HG03025 (cell line): ENCODE data around the gene SFTA2.
A peak's percentile ranks its signal among the peaks of the same experiment; 100 is the strongest.
"Not testable (repeated sequence)": the region's sequence is repeated elsewhere in the genome, so short reads cannot be mapped to it uniquely, and the experiment has no call there.

Source experiments
- ATAC-seq: cut with Tn5 transposase; IDR thresholded peaks from one replicate; pipeline ENCODE4 v1.9.1; 2021; ENCODE audit warnings: mild to moderate bottlenecking, moderate library complexity; ENCODE audit not compliant: unreplicated experiment, low FRiP score

The SFTA2 gene

DNA sequence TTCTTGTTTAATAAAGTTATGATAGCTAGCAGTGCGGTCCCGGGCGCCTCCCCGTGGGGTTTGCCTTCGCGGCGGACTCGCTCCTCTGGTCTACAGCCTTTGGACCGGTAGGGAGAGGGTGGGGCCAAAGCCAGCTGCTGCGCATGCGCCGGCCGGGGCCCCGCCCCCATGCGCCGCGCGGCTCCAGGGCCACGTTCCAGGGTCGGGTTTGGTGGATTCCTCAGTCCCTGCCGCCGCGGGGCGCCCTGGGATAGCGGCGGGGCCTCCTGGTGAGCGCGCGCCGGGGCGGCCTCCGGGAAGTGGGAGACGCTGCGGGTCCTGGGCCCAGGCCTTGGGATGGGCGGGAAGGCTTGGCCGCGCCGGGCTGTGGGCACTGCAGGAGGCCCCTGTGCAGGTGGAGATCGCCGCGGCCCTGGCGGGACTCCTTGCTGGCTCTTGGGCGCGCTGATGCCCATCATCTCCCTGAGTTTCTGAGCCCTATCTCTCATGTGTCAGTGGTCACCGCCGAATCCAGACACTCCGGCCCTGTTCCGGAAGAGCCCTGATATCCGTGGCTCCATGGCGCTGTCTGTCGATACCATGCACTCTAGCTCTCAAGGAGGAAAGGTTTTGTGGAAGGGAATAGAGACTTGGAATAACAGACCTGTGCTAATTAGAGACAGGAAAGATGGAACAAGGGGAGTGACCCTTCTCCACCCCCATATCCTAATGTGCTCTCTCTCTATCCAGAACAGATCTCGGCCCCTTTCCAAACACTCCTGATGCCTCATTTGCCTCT is 17.7 kb downstream of the SFTA2 start, which contains the start of gene VARS2:
VARS2 (plus strand) TSS at position 163 of the 778 bp plus-strand sequence; CDS start at position 762, 599 bp downstream.
- ATAC-seq, result peak; percentile 75

DNA sequence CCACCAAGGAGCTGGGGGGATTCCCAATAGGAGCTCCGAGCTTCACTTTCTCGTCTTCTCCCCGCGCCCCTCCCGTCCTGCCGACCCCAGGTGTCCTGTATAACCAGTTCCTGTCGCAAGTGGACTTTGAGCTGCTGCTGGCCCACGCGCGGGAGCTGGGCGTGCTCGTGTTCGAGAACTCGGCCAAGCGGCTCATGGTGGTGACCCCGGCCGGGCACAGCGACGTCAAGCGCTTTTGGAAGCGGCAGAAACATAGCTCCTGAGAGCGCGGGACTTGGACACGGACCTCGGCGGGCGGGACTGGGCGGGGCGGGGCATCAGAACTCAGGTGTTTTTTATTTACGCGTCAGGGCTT is 18.3 kb downstream of the SFTA2 start:
- no peak for ATAC-seq

DNA sequence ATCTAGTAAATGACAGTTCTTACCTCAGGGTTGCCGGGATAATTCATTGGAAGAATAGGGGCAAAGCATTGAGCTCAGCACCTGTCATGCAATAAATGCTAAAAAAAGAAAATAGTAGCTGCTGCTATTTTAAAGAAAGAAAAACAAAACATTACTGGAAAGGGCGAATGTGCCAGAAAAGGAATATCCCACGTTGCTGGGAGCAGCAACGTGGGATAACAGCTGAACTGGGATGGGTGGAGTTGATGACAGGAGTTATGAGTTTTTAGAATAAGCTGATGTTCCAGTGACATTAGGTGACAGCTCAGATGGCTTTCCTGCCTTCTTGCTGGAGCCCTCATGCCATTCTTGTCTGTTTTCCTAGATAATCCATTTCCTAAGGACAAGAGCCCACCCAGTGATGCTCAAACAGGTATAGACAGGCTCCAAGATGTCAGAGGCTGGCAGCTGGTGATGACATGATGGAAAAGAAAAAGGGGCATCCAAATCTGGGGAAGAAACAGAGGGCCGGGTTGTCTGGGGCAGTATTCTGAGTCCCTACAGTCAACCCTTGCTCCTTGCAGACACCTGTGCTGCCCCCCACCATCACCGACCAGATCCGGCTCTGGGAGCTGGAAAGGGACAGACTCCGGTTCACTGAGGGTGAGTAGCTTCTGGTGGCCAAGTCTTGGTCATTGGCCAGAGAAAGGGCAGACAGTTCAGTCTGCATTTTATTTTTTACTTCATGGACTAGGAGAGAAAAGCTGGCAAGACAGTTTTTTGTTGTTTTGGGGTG is 19.0 kb downstream of the SFTA2 start:
- no peak for ATAC-seq

DNA sequence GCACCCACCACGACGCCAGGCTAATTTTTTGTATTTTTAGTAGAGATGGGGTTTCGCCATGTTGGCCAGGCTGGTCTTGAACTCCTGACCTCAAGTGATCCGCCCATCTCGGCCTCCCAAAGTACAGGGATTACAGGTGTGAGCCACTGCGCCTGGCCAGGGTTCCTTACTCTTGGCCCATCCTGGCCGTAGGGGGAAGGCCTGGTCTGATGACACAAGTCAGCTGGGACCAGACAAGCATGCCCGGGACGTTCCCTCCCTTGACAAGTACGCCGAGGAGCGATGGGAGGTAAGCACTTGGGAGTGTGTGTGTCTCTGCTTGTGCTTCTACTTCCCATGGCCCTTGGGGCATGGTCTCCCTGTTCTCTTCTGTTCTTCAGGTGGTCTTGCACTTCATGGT is 21.5 kb downstream of the SFTA2 start:
- ATAC-seq, result not testable (repeated sequence)

DNA sequence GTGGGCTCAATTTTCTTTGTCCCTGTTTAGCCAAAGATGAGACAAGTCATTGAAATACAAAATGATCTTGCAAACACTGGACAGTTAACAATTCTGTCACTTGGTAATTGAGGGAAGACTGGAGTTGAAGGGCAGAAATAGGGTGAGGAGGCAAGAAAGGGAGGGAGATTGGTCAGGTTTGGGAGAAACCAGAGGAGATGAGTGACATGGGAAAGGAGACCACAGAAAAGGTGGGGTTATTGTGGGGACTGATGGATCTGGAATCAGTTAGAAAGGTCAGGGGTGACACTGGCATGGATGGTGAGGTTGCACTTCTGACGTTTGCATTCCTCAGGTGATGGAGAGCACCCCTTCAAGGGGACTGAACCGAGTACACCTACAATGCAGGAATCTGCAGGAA is 23.3 kb downstream of the SFTA2 start:
- ATAC-seq, result no peak

DNA sequence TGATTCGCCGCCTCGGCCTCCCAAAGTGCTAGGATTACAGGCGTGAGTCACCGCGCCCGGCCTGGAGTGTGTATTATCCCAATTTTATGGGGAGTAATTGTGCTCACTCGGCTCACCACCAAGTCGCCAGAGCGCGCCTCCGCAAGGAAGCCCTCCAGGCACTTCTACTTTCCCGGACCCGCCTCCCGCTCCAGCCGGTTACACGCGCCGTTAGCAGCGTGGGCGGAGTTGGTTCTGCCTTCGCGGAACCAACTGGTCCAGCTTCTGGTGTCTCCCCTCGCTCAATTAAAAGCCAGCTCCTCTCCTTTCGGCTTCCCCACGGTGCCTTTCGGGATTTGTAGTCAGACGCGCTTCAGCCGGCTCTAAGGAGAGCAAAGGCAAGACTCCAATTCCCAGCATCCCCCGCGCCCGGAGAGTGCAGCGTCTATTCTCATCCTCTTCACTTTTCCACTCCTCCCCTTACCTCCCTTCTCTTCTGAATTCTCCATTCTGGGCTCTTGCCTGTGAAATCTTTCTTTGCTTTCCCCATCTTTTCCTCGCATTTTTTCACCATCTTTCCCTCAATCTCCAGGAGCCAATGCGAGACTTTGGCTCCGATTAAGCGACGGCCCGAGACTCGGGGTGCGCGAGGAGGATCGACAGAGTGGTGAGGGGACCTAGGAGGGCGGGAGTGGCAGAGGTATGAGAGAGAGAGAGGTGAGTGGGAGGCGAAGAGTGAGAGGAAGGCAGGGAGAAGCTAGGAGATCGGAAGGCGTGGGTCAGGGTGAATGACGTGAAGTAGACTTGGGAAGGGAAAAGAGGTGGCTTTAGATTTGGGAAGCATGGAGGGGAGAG is 24.0 kb downstream of the SFTA2 start, which contains the start of gene GTF2H4:
GTF2H4 (plus strand) TSS at position 450 of the 834 bp plus-strand sequence.
- ATAC-seq, result peak; percentile 91

DNA sequence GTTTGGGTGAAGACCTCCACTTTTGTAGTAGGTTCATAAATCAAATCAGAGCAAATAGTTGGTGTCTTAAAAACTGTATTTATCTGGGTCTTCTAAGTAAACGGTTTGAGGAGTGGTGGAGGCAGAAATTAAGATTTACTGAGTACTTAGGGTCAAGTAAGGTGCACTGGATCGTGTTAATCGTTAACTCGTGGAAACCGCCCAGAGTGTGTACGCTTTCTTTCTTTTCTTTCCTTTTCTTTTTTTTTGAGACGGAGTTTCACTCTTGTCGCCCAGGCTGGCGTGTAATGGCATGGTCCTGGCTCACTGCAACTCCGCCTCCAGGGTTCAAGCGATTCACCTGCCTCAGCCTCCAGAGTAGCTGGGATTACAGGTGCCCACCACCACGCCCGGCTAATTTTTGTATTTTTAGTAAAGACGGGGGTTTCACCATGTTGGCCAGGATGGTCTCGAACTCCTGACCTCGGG is 24.6 kb downstream of the SFTA2 start:
- ATAC-seq, result not testable (repeated sequence)

DNA sequence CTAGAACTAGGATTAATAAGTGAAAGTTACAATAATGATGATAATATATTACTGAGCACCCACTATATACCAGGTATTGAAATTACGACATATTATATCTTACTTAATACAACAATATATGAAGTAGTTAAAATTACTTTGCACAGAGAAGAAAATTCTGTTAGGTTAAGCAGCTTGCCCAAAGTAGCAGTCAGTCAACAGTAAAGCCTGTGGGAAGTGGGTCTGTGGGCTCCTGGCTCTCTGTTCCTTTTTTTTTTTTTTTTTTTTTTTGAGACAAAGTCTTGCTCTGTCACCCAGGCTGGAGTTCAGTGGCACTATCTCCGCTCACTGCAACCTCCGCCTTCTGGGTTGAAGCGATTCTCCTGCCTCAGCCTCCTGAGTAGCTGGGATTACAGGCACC is 28.7 kb downstream of the SFTA2 start:
- no peak for ATAC-seq

DNA sequence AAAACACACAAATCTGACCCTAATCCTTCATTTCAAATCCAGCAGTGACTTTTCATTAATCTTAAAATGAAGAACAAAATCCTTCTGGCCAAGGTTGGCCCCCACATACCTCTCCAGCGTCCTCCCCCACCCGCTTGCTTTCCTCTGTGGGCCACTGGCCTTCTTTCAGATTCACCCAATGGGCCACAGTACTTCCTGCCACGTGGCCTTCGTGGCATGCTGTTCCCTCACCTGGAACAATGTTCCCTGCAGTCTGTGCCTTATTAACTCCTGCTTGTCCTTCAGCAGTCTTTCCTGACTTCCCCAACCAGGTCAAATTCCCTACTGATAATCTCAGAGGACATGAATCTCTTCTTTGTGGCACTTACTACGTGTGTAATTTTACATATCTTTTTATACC is 29.3 kb downstream of the SFTA2 start:
- ATAC-seq, result no peak

DNA sequence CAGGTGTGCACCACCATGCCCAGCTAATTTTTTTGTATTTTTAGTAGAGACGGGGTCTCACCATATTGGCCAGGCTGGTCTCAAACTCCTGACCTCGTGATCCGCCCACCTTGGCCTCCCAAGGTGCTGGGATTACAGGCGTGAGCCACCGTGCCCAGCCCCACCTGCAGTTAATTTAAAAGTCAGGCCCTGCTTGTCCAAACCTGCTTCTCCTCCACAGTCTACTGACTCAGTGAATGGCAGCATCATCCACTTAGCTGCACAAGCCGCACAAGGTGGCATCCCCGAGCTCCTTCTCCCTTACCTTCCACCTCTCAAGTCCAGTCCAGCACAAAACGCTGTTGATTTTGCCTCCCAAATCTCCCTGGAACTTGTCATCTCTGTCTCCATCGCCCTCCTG is 29.8 kb downstream of the SFTA2 start:
- not testable (repeated sequence) for ATAC-seq

DNA sequence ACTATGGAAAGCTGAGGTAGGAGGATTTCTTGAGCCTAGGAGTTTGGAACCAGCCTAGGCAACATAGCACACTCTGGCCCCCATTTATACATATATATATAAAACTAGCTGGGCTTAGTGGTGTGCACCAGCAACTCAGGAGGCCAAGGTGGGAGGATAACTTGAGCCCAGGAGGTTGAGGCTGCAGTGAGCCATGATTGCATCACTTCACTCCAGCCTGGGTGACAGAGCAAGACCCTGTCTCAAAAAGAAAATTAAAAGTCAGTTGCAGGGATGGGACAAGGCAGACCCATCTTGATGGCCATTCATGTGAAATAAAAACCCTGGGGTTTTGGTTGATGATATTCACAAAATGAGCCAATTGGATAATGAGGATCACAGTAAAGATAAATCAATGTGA is 30.5 kb downstream of the SFTA2 start:
- ATAC-seq, result no peak

DNA sequence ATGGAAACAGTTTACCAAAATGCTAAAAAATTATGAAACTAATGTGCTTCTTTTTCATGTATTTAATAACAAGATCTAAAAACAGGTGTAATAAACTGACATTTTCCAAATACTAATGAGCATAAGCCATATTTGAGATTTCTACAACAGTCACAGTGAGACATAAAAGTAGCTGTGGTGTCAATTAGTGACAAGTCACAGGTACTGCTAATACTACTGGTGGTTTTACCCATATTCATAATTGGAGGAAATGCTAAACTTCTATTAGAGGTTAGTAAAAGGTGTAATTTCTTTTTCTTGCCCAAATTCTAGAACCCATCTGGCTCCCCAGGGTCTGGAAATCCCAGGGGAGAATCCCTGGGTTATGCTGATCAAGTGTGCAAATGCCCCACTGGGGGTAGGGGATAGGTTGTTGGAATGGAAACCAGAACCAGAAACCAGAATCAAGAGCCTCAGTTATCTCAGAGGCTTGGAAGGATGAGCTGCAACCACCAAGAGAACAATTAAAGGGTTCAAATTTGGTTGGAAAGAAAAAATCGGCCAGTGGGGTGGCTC is 31.0 kb downstream of the SFTA2 start:
- ATAC-seq, result no peak

DNA sequence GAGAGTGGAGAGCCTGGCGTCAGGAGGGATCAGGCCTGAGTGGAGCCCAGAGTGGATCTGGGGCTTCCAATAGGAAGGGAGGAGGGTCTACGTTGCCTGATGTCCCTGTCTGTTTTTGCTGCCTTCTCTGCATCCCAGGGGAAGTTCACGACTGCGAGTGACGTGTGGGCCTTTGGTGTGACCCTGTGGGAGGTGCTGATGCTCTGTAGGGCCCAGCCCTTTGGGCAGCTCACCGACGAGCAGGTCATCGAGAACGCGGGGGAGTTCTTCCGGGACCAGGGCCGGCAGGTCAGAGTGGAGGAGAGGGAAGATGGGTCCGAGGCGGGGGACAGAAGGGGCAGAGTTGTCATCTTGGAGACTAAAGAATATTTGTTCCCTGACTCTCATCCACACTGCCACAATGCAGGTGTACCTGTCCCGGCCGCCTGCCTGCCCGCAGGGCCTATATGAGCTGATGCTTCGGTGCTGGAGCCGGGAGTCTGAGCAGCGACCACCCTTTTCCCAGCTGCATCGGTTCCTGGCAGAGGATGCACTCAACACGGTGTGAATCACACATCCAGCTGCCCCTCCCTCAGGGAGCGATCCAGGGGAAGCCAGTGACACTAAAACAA is 33.1 kb downstream of the SFTA2 start:
- no peak for ATAC-seq

DNA sequence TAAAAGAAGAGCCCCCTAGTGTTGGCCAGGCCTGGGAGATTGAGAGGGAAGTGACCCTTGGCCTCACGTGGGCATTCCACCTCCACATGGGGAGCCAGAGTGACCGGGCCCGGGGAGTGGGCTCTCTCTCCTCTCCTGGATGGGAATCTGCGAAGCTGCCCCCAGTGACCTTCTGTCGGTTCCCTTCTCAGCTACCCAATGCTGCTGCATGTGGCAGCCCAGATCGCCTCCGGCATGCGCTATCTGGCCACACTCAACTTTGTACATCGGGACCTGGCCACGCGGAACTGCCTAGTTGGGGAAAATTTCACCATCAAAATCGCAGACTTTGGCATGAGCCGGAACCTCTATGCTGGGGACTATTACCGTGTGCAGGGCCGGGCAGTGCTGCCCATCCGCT is 34.1 kb downstream of the SFTA2 start:
- ATAC-seq, result no peak

DNA sequence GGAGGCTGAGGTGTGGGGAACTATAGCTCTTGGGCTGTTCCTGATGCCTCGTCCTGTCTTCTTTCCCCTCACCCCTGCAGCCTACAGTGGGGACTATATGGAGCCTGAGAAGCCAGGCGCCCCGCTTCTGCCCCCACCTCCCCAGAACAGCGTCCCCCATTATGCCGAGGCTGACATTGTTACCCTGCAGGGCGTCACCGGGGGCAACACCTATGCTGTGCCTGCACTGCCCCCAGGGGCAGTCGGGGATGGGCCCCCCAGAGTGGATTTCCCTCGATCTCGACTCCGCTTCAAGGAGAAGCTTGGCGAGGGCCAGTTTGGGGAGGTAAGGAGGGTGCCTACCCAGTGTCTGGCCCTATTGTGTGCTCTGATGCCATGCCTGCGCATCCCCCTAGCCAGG is 35.4 kb downstream of the SFTA2 start:
- ATAC-seq, result no peak

DNA sequence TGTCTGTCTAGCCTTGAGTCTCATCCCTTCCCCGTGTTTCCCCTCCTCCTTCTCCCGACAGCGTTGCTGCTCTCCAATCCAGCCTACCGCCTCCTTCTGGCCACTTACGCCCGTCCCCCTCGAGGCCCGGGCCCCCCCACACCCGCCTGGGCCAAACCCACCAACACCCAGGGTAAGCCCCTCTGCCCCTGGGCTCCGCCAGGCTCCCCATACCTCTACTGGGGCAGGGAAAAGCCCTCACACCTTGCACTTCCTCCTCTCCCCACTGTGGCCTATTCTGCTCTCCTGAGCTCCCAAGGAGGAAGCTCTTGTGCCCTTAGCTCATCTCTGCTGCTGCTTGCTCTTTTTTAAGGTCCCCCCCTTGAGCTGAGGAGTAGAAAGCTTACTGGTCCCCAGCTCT is 36.6 kb downstream of the SFTA2 start:
- no peak for ATAC-seq

DNA sequence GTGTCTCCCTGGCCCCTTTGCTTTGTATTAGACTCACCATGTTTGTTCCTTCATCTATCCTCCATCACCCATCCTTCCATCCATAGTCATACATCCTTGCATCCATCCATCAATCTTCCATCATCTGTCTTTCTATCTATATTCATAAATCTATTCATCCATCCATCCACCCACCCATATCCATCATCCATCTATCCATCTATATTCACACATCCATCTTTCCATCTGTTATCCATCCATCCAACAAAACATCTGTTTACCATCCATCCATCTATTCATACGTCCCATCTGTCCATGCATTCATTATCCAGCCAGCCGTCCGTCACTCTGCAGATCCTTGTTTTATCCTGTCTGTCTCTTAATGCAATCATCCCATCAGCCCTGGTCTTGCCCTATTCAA is 37.0 kb downstream of the SFTA2 start:
- ATAC-seq, result no peak

DNA sequence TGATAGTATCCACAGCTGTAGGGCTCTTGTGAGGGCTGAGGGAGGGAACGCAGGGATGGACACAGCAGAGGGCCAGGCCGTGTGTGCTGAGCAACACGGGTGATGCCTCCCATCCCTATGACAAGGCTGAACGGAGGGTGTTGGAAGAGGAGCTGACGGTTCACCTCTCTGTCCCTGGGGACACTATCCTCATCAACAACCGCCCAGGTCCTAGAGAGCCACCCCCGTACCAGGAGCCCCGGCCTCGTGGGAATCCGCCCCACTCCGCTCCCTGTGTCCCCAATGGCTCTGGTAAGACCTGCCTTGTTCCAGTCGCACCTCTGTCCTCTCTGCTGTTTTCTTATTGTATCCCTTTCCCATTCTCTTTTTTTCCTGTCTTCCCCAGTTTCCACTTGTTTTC is 37.6 kb downstream of the SFTA2 start:
- no peak for ATAC-seq

DNA sequence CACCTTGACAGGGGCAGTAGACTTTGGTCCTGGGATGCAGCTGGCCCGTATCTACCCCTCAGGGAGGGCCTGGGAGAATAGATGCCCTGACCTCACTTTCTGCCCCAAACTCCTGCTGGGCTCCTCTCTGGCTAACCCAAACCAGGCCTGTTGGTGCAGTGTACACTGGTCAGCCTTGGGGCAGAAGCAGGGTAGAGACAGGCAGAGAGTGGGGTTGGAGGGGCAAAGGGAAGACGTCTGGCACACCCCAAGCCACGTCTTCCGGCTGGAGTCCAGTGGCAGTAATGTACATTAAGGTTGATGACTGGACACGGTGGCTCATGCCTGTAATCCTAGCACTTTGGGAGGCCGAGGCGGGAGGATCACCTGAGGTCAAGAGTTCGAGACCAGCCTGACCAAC is 38.3 kb downstream of the SFTA2 start:
- no peak for ATAC-seq

DNA sequence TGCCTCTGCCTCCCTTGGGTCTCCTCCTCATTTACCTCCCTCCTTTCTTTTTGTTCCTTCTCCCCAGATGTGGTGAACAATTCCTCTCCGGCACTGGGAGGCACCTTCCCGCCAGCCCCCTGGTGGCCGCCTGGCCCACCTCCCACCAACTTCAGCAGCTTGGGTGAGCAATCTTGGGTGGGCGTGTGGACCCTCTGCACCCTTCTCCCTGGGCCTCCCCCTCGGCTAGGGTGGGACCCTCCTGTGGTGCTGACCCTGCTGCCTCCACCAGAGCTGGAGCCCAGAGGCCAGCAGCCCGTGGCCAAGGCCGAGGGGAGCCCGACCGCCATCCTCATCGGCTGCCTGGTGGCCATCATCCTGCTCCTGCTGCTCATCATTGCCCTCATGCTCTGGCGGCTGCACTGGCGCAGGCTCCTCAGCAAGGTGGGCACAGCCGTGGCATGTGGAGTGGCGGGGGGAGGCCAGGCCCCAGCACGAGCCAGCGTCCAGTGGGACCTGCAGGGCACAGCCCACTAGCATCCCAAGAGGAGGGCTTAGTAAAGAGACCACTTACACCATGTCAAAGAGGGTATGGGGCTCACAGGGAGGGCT is 38.9 kb downstream of the SFTA2 start:
- no peak for ATAC-seq
